GM12878 (cell line): ENCODE measurements around the gene CDC42SE2. TPM values are rescaled to one million over a fixed set of nuclear protein-coding genes. Genes with fewer than 3 reads are reported as not detected.

Experiments
- CBX5 ChIP-seq: sonication (generic); IDR thresholded peaks from 2 replicates; pipeline ENCODE4 v1.6.1; 2016; ENCODE audit warnings: low read depth, moderate library complexity, mild to moderate bottlenecking, inconsistent platforms
- DPF2 ChIP-seq: fragments of 450-650 bp; IDR thresholded peaks from 2 replicates; pipeline ENCODE4 v1.6.1; 2017; ENCODE audit warnings: mild to moderate bottlenecking
- ESRRA ChIP-seq: IDR thresholded peaks from 2 replicates; pipeline ENCODE4 v1.6.1; 2012; ENCODE audit warnings: mild to moderate bottlenecking, low read length, improper control_type of control experiment
- EZH2 ChIP-seq: IDR thresholded peaks from 2 replicates; pipeline ENCODE4 v1.6.1; 2012; ENCODE audit warnings: low read depth, mild to moderate bottlenecking, control low read depth, inconsistent platforms, low read length, borderline replicate concordance; ENCODE audit not compliant: control insufficient read depth
- FOXK2 ChIP-seq: fragments of 450-650 bp; IDR thresholded peaks from 2 replicates; pipeline ENCODE4 v1.6.1; 2017; ENCODE audit warnings: mild to moderate bottlenecking, moderate library complexity
- HDAC2 ChIP-seq: fragments of 200-600 bp; sonication (generic); IDR thresholded peaks from 2 replicates; pipeline ENCODE4 v1.6.1; 2017
- KDM1A ChIP-seq: fragments of 200-600 bp; sonication (generic); IDR thresholded peaks from 2 replicates; pipeline ENCODE4 v1.6.1; 2016; ENCODE audit warnings: borderline replicate concordance
- MTA2 ChIP-seq: fragments of 450-650 bp; IDR thresholded peaks from 2 replicates; pipeline ENCODE4 v1.6.1; 2016; ENCODE audit warnings: low read depth, mild to moderate bottlenecking, moderate library complexity
- PAX8 ChIP-seq: fragments of 450-650 bp; IDR thresholded peaks from 2 replicates; pipeline ENCODE4 v1.6.1; 2017; ENCODE audit warnings: mild to moderate bottlenecking, moderate library complexity
- RFX5 ChIP-seq: IDR thresholded peaks from 2 replicates; pipeline ENCODE4 v1.6.1; 2011; ENCODE audit warnings: low read depth, low read length, improper control_type of control experiment
- SRF ChIP-seq, 2 experiments: IDR thresholded peaks; 2 replicates each; pipeline ENCODE4 v1.6.1; 2011; ENCODE audit warnings: low read depth in 2 of 2, low read length in 2 of 2, mild to moderate bottlenecking in 1 of 2, moderate library complexity in 1 of 2
- TCF12 ChIP-seq: IDR thresholded peaks from 2 replicates; pipeline ENCODE4 v1.6.1; 2011; ENCODE audit warnings: low read depth, mild to moderate bottlenecking, low read length
- TCF3 ChIP-seq: IDR thresholded peaks from 2 replicates; pipeline ENCODE4 v1.6.1; 2012; ENCODE audit warnings: low read depth, mild to moderate bottlenecking, low read length, borderline replicate concordance; ENCODE audit not compliant: insufficient read depth
- WRNIP1 ChIP-seq: IDR thresholded peaks from 2 replicates; pipeline ENCODE4 v1.6.1; 2011; ENCODE audit warnings: low read depth, low read length, improper control_type of control experiment, borderline replicate concordance
- ZNF274 ChIP-seq: IDR thresholded peaks from one replicate; pipeline ENCODE4 v1.8.0; 2011; ENCODE audit not compliant: insufficient read length, insufficient read depth
- polyA plus RNA-seq, 11 experiments: library from polyadenylated mRNA; depleted of rRNA in 4 of 11; unstranded in 6 of 11; stranded (reverse) in 5 of 11; fragments of >200 nt; fragmentation: Nextera tagmentation in 4 of 11; fragmentation: Illumina TruSeq in 1 of 11; extraction: Ambion mirVana in 4 of 11; extraction: Trizol in 1 of 11; gene quantifications; 1 replicate in 1 of 11; 2 replicates in 10 of 11; pipeline versions ENCODE4 v1.2.1 to v1.2.3, GENCODE V29; 2011 to 2016; ENCODE audit warnings: inconsistent platforms in 2 of 11, missing spikeins in 2 of 11, low read depth in 1 of 11
- total RNA-seq, 4 experiments: library from RNA; depleted of rRNA in 3 of 4; stranded (reverse); fragments of >200 nt in 3 of 4; fragmentation: Illumina TruSeq in 1 of 4; extraction: Trizol in 1 of 4; gene quantifications; 2 replicates each; pipeline versions ENCODE4 v1.2.1 to v1.2.3, GENCODE V29; 2013 to 2021
- TF ChIP-seq, protein P1 (sequence below): IDR thresholded peaks from 2 replicates; pipeline ENCODE4 v1.6.1; 2012; ENCODE audit warnings: low read depth, low read length, improper control_type of control experiment
- TF ChIP-seq, protein P2 (sequence below): fragments of 450-650 bp; IDR thresholded peaks from 2 replicates; pipeline ENCODE4 v1.6.1; 2018; ENCODE audit warnings: borderline replicate concordance, mild to moderate bottlenecking; ENCODE audit not compliant: partially characterized antibody
- TF ChIP-seq, protein P3 (sequence below): fragments of 450-650 bp; IDR thresholded peaks from 2 replicates; pipeline ENCODE4 v1.6.1; 2017; ENCODE audit warnings: mild to moderate bottlenecking, low read depth, inconsistent platforms; ENCODE audit not compliant: poor library complexity, severe bottlenecking
- TF ChIP-seq, protein P4 (sequence below): fragments of 450-650 bp; IDR thresholded peaks from 2 replicates; pipeline ENCODE4 v1.6.1; 2016; ENCODE audit warnings: mild to moderate bottlenecking

The CDC42SE2 gene
- total and polyA plus RNA-seq, 10 of the 15 experiments (the other 5 are each of a cell fraction or from before 2014, with no cell fraction given): 57.0 to 148 (median 80.3) TPM

DNA sequence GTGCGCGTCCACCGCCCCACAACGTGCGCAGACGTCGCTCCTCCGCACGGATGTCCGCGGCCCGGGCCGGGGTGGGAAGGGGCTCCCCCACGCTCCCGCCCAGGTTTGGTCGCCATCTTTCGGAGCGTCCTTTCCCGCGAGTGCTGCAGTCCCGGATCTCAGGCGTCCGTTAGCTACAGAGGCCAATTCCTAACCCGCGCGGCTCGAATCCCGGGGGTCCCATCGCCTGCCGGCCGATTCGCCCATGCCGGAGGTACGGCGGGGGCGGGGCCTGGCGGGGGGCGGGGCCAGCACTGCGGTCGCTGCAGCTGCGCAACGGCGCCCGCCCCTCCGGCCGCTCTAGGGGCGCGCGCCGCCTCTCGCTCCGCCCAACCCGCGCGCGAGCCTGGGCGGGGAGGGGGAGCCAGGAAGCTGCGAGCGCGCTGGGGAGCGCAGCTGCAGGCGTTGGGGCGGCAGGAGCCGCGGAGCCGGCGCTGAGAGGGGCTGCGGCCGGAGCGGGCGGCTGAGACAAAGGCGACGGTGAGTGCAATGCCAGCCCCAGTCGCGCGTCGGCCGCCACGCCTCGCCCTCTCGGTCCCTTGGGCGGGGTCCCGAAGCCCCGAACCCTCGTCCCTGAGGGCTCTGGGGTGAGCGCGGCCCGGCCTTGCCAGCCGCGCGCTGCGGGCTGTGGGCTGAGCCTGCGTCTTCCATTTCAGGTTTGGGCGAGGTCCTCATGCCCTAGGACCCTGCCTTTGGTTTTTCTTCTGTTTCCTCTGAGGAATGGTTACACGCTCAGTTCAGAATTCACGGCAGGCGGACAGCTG, at the start of gene CDC42SE2 (continued):
- TF ChIP-seq WRNIP1 (no peak), CBX5 (no peak), ESRRA (no peak), KDM1A (no peak), DPF2 (peak; percentile 83; the same call in 1 of the 2 replicates), HDAC2 (no peak), PAX8 (no peak), TCF3 (peak; percentile 81; the same call in 1 of the 2 replicates), MTA2 (no peak), EZH2 (no peak), RFX5 (no peak), ZNF274 (no peak), FOXK2 (no peak), SRF (IDR thresholded peaks at IDR 0.05; ENCODE audit: low read depth in 2 of 2, low read length in 2 of 2) (peak in 1 of 2 experiments; percentile 27; a peak in 1 of 4 replicates), TCF12 (peak; percentile 88)
- TF ChIP-seq, protein P1, sequence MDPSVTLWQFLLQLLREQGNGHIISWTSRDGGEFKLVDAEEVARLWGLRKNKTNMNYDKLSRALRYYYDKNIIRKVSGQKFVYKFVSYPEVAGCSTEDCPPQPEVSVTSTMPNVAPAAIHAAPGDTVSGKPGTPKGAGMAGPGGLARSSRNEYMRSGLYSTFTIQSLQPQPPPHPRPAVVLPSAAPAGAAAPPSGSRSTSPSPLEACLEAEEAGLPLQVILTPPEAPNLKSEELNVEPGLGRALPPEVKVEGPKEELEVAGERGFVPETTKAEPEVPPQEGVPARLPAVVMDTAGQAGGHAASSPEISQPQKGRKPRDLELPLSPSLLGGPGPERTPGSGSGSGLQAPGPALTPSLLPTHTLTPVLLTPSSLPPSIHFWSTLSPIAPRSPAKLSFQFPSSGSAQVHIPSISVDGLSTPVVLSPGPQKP: no peak
- TF ChIP-seq, protein P2, sequence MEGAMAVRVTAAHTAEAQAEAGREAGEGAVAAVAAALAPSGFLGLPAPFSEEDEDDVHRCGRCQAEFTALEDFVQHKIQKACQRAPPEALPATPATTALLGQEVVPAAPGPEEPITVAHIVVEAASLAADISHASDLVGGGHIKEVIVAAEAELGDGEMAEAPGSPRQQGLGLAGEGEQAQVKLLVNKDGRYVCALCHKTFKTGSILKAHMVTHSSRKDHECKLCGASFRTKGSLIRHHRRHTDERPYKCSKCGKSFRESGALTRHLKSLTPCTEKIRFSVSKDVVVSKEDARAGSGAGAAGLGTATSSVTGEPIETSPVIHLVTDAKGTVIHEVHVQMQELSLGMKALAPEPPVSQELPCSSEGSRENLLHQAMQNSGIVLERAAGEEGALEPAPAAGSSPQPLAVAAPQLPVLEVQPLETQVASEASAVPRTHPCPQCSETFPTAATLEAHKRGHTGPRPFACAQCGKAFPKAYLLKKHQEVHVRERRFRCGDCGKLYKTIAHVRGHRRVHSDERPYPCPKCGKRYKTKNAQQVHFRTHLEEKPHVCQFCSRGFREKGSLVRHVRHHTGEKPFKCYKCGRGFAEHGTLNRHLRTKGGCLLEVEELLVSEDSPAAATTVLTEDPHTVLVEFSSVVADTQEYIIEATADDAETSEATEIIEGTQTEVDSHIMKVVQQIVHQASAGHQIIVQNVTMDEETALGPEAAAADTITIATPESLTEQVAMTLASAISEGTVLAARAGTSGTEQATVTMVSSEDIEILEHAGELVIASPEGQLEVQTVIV: no peak
- TF ChIP-seq, protein P3, sequence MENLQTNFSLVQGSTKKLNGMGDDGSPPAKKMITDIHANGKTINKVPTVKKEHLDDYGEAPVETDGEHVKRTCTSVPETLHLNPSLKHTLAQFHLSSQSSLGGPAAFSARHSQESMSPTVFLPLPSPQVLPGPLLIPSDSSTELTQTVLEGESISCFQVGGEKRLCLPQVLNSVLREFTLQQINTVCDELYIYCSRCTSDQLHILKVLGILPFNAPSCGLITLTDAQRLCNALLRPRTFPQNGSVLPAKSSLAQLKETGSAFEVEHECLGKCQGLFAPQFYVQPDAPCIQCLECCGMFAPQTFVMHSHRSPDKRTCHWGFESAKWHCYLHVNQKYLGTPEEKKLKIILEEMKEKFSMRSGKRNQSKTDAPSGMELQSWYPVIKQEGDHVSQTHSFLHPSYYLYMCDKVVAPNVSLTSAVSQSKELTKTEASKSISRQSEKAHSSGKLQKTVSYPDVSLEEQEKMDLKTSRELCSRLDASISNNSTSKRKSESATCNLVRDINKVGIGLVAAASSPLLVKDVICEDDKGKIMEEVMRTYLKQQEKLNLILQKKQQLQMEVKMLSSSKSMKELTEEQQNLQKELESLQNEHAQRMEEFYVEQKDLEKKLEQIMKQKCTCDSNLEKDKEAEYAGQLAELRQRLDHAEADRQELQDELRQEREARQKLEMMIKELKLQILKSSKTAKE: no peak
- TF ChIP-seq, protein P4, sequence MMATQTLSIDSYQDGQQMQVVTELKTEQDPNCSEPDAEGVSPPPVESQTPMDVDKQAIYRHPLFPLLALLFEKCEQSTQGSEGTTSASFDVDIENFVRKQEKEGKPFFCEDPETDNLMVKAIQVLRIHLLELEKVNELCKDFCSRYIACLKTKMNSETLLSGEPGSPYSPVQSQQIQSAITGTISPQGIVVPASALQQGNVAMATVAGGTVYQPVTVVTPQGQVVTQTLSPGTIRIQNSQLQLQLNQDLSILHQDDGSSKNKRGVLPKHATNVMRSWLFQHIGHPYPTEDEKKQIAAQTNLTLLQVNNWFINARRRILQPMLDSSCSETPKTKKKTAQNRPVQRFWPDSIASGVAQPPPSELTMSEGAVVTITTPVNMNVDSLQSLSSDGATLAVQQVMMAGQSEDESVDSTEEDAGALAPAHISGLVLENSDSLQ: no peak
